ENCODE measurements around the gene CC2D1A. TPM values are rescaled to one million over a fixed set of nuclear protein-coding genes. Genes with fewer than 3 reads are reported as not detected.

CC2D1A gene
- total and polyA plus RNA-seq, 2 experiments from 2014 or later: 23.1 to 39.7 TPM

GRCh38 chr19:13974073-13974472 lies 68.1 kb downstream of the CC2D1A start (continued):
- no peak for TF ChIP-seq ZNF462 (CRISPR knock-in tag; IDR thresholded peaks at IDR 0.05)
- TF ChIP-seq ZNF331 (CRISPR knock-in tag; IDR thresholded peaks at IDR 0.05; ENCODE audit: low read depth): no peak
- TF ChIP-seq POLR2AphosphoS5 (IDR thresholded peaks at IDR 0.05; ENCODE audit: low read depth): peak; percentile 54
- no peak for TF ChIP-seq EZH2 (IDR thresholded peaks at IDR 0.05; ENCODE audit: low read depth, unreplicated experiment)
- TF ChIP-seq ETS1 (IDR thresholded peaks at IDR 0.05): no peak
- TF ChIP-seq REST (IDR thresholded peaks at IDR 0.05; ENCODE audit: unreplicated experiment): no peak
- TF ChIP-seq STAT1 (IDR thresholded peaks at IDR 0.05; ENCODE audit: unreplicated experiment): no peak
